Neural crest cell (in vitro differentiated cells): ENCODE measurements around the gene BAHD1. TPM values are rescaled to one million over a fixed set of nuclear protein-coding genes. Genes with fewer than 3 reads are reported as not detected.

Experiments
- DNase-seq: peaks from one replicate; pipeline ENCODE4 v3.0.0; 2021; ENCODE audit warnings: low read depth, mixed read lengths, low spot score
- H3K27ac Mint-ChIP-seq: one replicate; pipeline ENCODE4 v1.8.0; 2021; ENCODE audit warnings: mild to moderate bottlenecking, mixed read lengths; ENCODE audit not compliant: unreplicated experiment
- H3K27me3 Mint-ChIP-seq: 2 replicates; pipeline ENCODE4 v1.8.0; 2021; ENCODE audit warnings: low read depth, mild to moderate bottlenecking, mixed read lengths
- H3K36me3 Mint-ChIP-seq: 2 replicates; pipeline ENCODE4 v1.8.0; 2021; ENCODE audit warnings: low read depth, mild to moderate bottlenecking, mixed read lengths
- H3K4me1 Mint-ChIP-seq: 2 replicates; pipeline ENCODE4 v1.8.0; 2021; ENCODE audit warnings: mixed read lengths
- H3K4me3 Mint-ChIP-seq: one replicate; pipeline ENCODE4 v1.8.0; 2021; ENCODE audit warnings: mild to moderate bottlenecking, mixed read lengths
- H3K9me3 Mint-ChIP-seq: 2 replicates; pipeline ENCODE4 v1.8.0; 2021; ENCODE audit warnings: mixed read lengths
- CTCF ChIP-seq: fragments of 200-600 bp; sonication (generic); conservative IDR thresholded peaks from 2 replicates; pipeline ENCODE4 v1.5.0; 2021; ENCODE audit warnings: antibody characterized with exemption, mild to moderate bottlenecking
- total RNA-seq: library from RNA; stranded (reverse); gene quantifications from 2 replicates; pipeline ENCODE4 v1.2.1, GENCODE V29; 2021

Gene BAHD1
- total RNA-seq, 1 donor from 2014 or later = 25.6 TPM

GRCh38 chr15:40444736-40445135 is 4.0 kb downstream of the BAHD1 start:
- no peak for TF ChIP-seq CTCF
- DNase-seq = no peak
- H3K9me3 Mint-ChIP-seq = no peaks in the 10 kb centered on the region
- no peak overlapping the region for H3K27ac Mint-ChIP-seq
- peak overlapping the region; percentile 95 for H3K4me3 Mint-ChIP-seq
- H3K36me3 Mint-ChIP-seq = no peaks in the 10 kb centered on the region
- H3K27me3 Mint-ChIP-seq = peaks cover 27% of the 10 kb centered on the region
- H3K4me1 Mint-ChIP-seq = peaks cover 46% of the 10 kb centered on the region

- no peak for TF ChIP-seq CTCF
Observed at GRCh38 chr15:40445421-40445922, 4.7 kb downstream of the BAHD1 start.

GRCh38 chr15:40446144-40446543 is 5.4 kb downstream of the BAHD1 start:
- H3K9me3 Mint-ChIP-seq = no peaks in the 10 kb centered on the region
- H3K27me3 Mint-ChIP-seq = peaks cover 22% of the 10 kb centered on the region
- H3K27ac Mint-ChIP-seq = no peak overlapping the region
- no peaks in the 10 kb centered on the region for H3K36me3 Mint-ChIP-seq
- TF ChIP-seq CTCF = no peak
- H3K4me3 Mint-ChIP-seq = no peak overlapping the region
- no peak for DNase-seq
- H3K4me1 Mint-ChIP-seq = peaks cover 42% of the 10 kb centered on the region

More at GRCh38 chr15:40445421-40445922, 4.7 kb downstream of the BAHD1 start:
- Mint-ChIP-seq H3K4me3 (peak overlapping the region; percentile 81), H3K36me3 (no peaks in the 10 kb centered on the region), H3K27ac (no peak overlapping the region), H3K9me3 (no peaks in the 10 kb centered on the region), H3K27me3 (peaks cover 22% of the 10 kb centered on the region), H3K4me1 (peaks cover 40% of the 10 kb centered on the region)
- no peak for DNase-seq

GRCh38 chr15:40448354-40448753 is 7.6 kb downstream of the BAHD1 start:
- no peak for DNase-seq
- H3K27ac Mint-ChIP-seq = no peak overlapping the region
- no peaks in the 10 kb centered on the region for H3K9me3 Mint-ChIP-seq
- H3K4me1 Mint-ChIP-seq = peaks cover 53% of the 10 kb centered on the region
- H3K27me3 Mint-ChIP-seq = peaks cover 10% of the 10 kb centered on the region
- H3K4me3 Mint-ChIP-seq = no peak overlapping the region
- H3K36me3 Mint-ChIP-seq = no peaks in the 10 kb centered on the region
- no peak for TF ChIP-seq CTCF

GRCh38 chr15:40449275-40449674 is 8.5 kb downstream of the BAHD1 start:
- TF ChIP-seq CTCF = no peak
- Mint-ChIP-seq H3K27me3 (peaks cover 3% of the 10 kb centered on the region), H3K4me3 (no peak overlapping the region), H3K9me3 (no peaks in the 10 kb centered on the region), H3K36me3 (no peaks in the 10 kb centered on the region), H3K4me1 (peaks cover 50% of the 10 kb centered on the region), H3K27ac (no peak overlapping the region)
- DNase-seq = no peak
